SK-N-SH (cell line): ENCODE measurements around the gene FLRT2. TPM values are rescaled to one million over a fixed set of nuclear protein-coding genes. Genes with fewer than 3 reads are reported as not detected.
A peak's percentile ranks its signal among the peaks of the same experiment; 100 is the strongest.

Experiments used
- CTCF ChIA-PET: fragments of 300-600, 350-600 bp; formaldehyde crosslinking; extraction: SDS; loops from one replicate; lab custom pipeline; 2021; lab: Yijun Ruan, JAX
- POLR2A ChIA-PET: fragments of 350-600 bp; sonication (Branson Sonifier 250); formaldehyde crosslinking; extraction: SDS; loops from one replicate; lab custom pipeline; 2020; ENCODE audit warnings: antibody characterized with exemption, inconsistent platforms; lab: Yijun Ruan, JAX
- DNase-seq: peaks from one replicate; pipeline ENCODE4 v3.0.0; 2012
- H2AFZ ChIP-seq: fragments of 200-600 bp; sonication (generic); 2 replicates; pipeline ENCODE4 v1.8.1; 2016; ENCODE audit warnings: antibody characterized with exemption, mild to moderate bottlenecking, low read depth
- H3F3A ChIP-seq: fragments of 200-600 bp; sonication (generic); replicated peaks from 2 replicates; pipeline ENCODE3; 2016; ENCODE audit warnings: antibody characterized with exemption, mild to moderate bottlenecking; ENCODE audit not compliant: insufficient read depth
- H3K27ac ChIP-seq, 2 experiments: fragments of 200-500 bp in 1 of 2; fragments of 200-600 bp in 1 of 2; sonication (Bioruptor generic) in 1 of 2; sonication (generic), shearing (Covaris generic) in 1 of 2; 2 replicates each; pipeline versions ENCODE4 v1.5.1 to v1.6.1; 2014 to 2016; ENCODE audit warnings: low read depth in 2 of 2, inconsistent platforms in 1 of 2, low read length in 1 of 2, mild to moderate bottlenecking in 1 of 2, mixed read lengths in 1 of 2
- H3K27me3 ChIP-seq: fragments of 200-600 bp; sonication (generic), shearing (Covaris generic); 2 replicates; pipeline ENCODE4 v1.6.1; 2016; ENCODE audit warnings: mixed run types; ENCODE audit not compliant: insufficient read depth
- H3K36me3 ChIP-seq, 2 experiments: fragments of 200-500 bp in 1 of 2; fragments of 200-600 bp in 1 of 2; sonication (Bioruptor generic) in 1 of 2; sonication (generic) in 1 of 2; replicated peaks in 1 of 2; 2 replicates each; pipeline versions ENCODE3 to v1.5.1; 2014 to 2016; ENCODE audit warnings: low read length in 1 of 2, mild to moderate bottlenecking in 1 of 2; ENCODE audit not compliant: insufficient read depth in 2 of 2, control insufficient read depth in 1 of 2
- H3K4me1 ChIP-seq, 2 experiments: fragments of 200-500 bp in 1 of 2; fragments of 200-600 bp in 1 of 2; sonication (Bioruptor generic) in 1 of 2; sonication (generic), shearing (Covaris generic) in 1 of 2; 2 replicates each; pipeline versions ENCODE4 v1.5.1 to v1.6.1; 2014 to 2016; ENCODE audit warnings: low read depth in 1 of 2, low read length in 1 of 2, mixed run types in 1 of 2; ENCODE audit not compliant: insufficient read depth in 2 of 2, control insufficient read depth in 1 of 2
- H3K4me2 ChIP-seq: fragments of 200-600 bp; sonication (generic), shearing (Covaris generic); 2 replicates; pipeline ENCODE4 v1.6.1; 2017; ENCODE audit warnings: mixed run types
- H3K4me3 ChIP-seq, 2 experiments: fragments of 200-500 bp in 1 of 2; fragments of 200-600 bp in 1 of 2; sonication (Bioruptor generic) in 1 of 2; sonication (generic), shearing (Covaris generic) in 1 of 2; 2 replicates each; pipeline versions ENCODE4 v1.5.1 to v1.8.1; 2014 to 2016; ENCODE audit warnings: low read depth in 2 of 2, inconsistent platforms in 1 of 2, low read length in 1 of 2, mild to moderate bottlenecking in 1 of 2, mixed read lengths in 1 of 2, moderate library complexity in 1 of 2
- H3K79me2 ChIP-seq: fragments of 200-600 bp; sonication (generic); 2 replicates; pipeline ENCODE4 v1.8.1; 2017; ENCODE audit warnings: mild to moderate bottlenecking; ENCODE audit not compliant: insufficient read depth
- H3K9ac ChIP-seq: fragments of 200-600 bp; sonication (generic); 2 replicates; pipeline ENCODE4 v1.6.1; 2017; ENCODE audit warnings: mixed run types
- H3K9me2 ChIP-seq: fragments of 200-600 bp; sonication (generic); 2 replicates; pipeline ENCODE4 v1.6.1; 2017; ENCODE audit warnings: mixed run types
- H3K9me3 ChIP-seq: fragments of 200-600 bp; sonication (generic); 2 replicates; pipeline ENCODE4 v1.6.1; 2017; ENCODE audit warnings: mixed run types, mild to moderate bottlenecking, moderate library complexity
- H4K20me1 ChIP-seq: fragments of 200-600 bp; sonication (generic); 2 replicates; pipeline ENCODE4 v1.6.1; 2017; ENCODE audit warnings: mild to moderate bottlenecking, mixed run types; ENCODE audit not compliant: insufficient read depth
- CHD2 ChIP-seq: fragments of 150-350 bp; IDR thresholded peaks from 2 replicates; pipeline ENCODE4 v1.6.1; 2018; ENCODE audit warnings: low read length; ENCODE audit not compliant: partially characterized antibody
- FOSL2 ChIP-seq: IDR thresholded peaks from 2 replicates; pipeline ENCODE4 v1.4.0; 2012; ENCODE audit warnings: low read depth, mild to moderate bottlenecking, moderate library complexity, borderline replicate concordance
- GATA2 ChIP-seq: sonication (generic); formaldehyde crosslinking; IDR thresholded peaks from 2 replicates; pipeline ENCODE4 v1.5.0; 2020; ENCODE audit warnings: mild to moderate bottlenecking, missing genetic modification reagents
- MAX ChIP-seq: IDR thresholded peaks from 2 replicates; pipeline ENCODE4 v1.4.0; 2012; ENCODE audit warnings: low read depth
- PBX3 ChIP-seq: IDR thresholded peaks from 2 replicates; pipeline ENCODE4; 2012
- POLR2AphosphoS5 ChIP-seq: IDR thresholded peaks from 2 replicates; pipeline ENCODE4 v1.6.1; 2012; ENCODE audit warnings: low read depth, low read length
- RAD21 ChIP-seq: IDR thresholded peaks from 2 replicates; pipeline ENCODE4 v1.6.1; 2012; ENCODE audit warnings: mild to moderate bottlenecking, low read length
- SIN3A ChIP-seq: IDR thresholded peaks from 2 replicates; pipeline ENCODE4 v1.6.1; 2012; ENCODE audit warnings: low read depth, mild to moderate bottlenecking, low read length, moderate library complexity, borderline replicate concordance
- SMC3 ChIP-seq: IDR thresholded peaks from 2 replicates; pipeline ENCODE4 v1.6.1; 2012; ENCODE audit warnings: low read depth, low read length, improper control_type of control experiment
- TEAD4 ChIP-seq: IDR thresholded peaks from 2 replicates; pipeline ENCODE4 v1.4.0; 2012; ENCODE audit warnings: mild to moderate bottlenecking, borderline replicate concordance; ENCODE audit not compliant: insufficient read depth
- USF1 ChIP-seq: IDR thresholded peaks from 2 replicates; pipeline ENCODE4 v1.4.0; 2012; ENCODE audit warnings: low read depth, borderline replicate concordance
- ZBTB33 ChIP-seq: IDR thresholded peaks from 2 replicates; pipeline ENCODE4 v1.4.0; 2012; ENCODE audit warnings: low read depth, borderline replicate concordance
- WGBS: methylation state at CpG from one replicate; pipeline ENCODE4 v1.1.6; 2017; ENCODE audit warnings: low lambda C conversion rate; 5-methylcytosine and 5-hydroxymethylcytosine counted together
- polyA plus RNA-seq, 3 experiments: library from polyadenylated mRNA; depleted of rRNA; stranded (reverse); fragments of >200 nt; gene quantifications; 2 replicates each; pipeline ENCODE4 v1.2.3, GENCODE V29; 2012
- TF ChIP-seq, protein P1 (sequence below): fragments of 200-600 bp; sonication (generic); IDR thresholded peaks from 2 replicates; pipeline ENCODE4 v1.6.1; 2017; ENCODE audit warnings: antibody characterized with exemption, mild to moderate bottlenecking, moderate library complexity
- TF ChIP-seq, protein P2 (sequence below): fragments of 150-350 bp; IDR thresholded peaks from 2 replicates; pipeline ENCODE4 v1.6.1; 2016; ENCODE audit warnings: mild to moderate bottlenecking, low read depth, low read length

FLRT2 gene
- polyA plus RNA-seq, 1 of the 3 experiments (the other 2 are of a cell fraction), result 10.8 TPM

GRCh38 chr14:85527445-85528035, 2.4 kb upstream of the FLRT2 start:
- H3K9me2 ChIP-seq, result no peaks in the 10 kb centered on the region
- H3K4me2 ChIP-seq, result peak overlapping the region; percentile 96
- peaks cover 37% of the 10 kb centered on the region for H3F3A ChIP-seq
- no peaks in the 10 kb centered on the region for H3K9me3 ChIP-seq
- TF ChIP-seq ZBTB33 (no peak), PBX3 (0 out of 2 replicates have a peak, but pooled peaks have one; percentile 19)
- H3K36me3 ChIP-seq, result no peaks in the 10 kb centered on the region
- DNase-seq, result no peak
- WGBS, result 47% methylated on average over 3 of the region's 3 CpGs
- peak overlapping the region; percentile 89; the same call in 1 of the 2 replicates for H2AFZ ChIP-seq
- H3K27ac ChIP-seq, result peak overlapping the region; percentile 81 to 86; a peak in 3 of 4 replicates
- H3K4me3 ChIP-seq, result peak overlapping the region; percentile 66 to 86; a peak in 2 of 4 replicates
- H3K27me3 ChIP-seq, result no peaks in the 10 kb centered on the region
- H3K79me2 ChIP-seq, result peaks cover 26% of the 10 kb centered on the region; the same call in 1 of the 2 replicates
- ChIA-PET POLR2A (no interaction called here), CTCF (interaction anchor here (1.1 to 1.3 kb wide), 2 partner anchors 8 to 10 kb away, joined by 3 read pairs; no protein-coding TSS in a partner anchor)
- no peaks in the 10 kb centered on the region for H4K20me1 ChIP-seq
- H3K4me1 ChIP-seq, result peaks cover 0 to 10% of the 10 kb centered on the region in 2 experiments; a peak in 2 of 4 replicates
- peak overlapping the region; percentile 79; the same call in 1 of the 2 replicates for H3K9ac ChIP-seq

GRCh38 chr14:85528080-85528896, 1.7 kb upstream of the FLRT2 start:
- H3K9me3 ChIP-seq, result no peaks in the 10 kb centered on the region
- H2AFZ ChIP-seq, result peak overlapping the region; percentile 89
- ChIA-PET POLR2A (no interaction called here), CTCF (interaction anchor here (1.1 to 1.3 kb wide), 2 partner anchors 9 to 10 kb away, joined by 3 read pairs; no protein-coding TSS in a partner anchor)
- H3K79me2 ChIP-seq, result peaks cover 30% of the 10 kb centered on the region; the same call in 1 of the 2 replicates
- peak overlapping the region; percentile 66 to 86; a peak in 3 of 4 replicates for H3K4me3 ChIP-seq
- no peaks in the 10 kb centered on the region for H4K20me1 ChIP-seq
- H3K36me3 ChIP-seq, result no peaks in the 10 kb centered on the region
- H3K4me2 ChIP-seq, result peak overlapping the region; percentile 96
- no peaks in the 10 kb centered on the region for H3K9me2 ChIP-seq
- peak overlapping the region; percentile 79; the same call in 1 of the 2 replicates for H3K9ac ChIP-seq
- no peak for DNase-seq
- H3K4me1 ChIP-seq, result peaks cover 0 to 10% of the 10 kb centered on the region in 2 experiments; a peak in 2 of 4 replicates
- H3K27me3 ChIP-seq, result no peaks in the 10 kb centered on the region
- 2% methylated on average over 7 of the region's 7 CpGs for WGBS
- H3F3A ChIP-seq, result peaks cover 37% of the 10 kb centered on the region
- H3K27ac ChIP-seq, result peak overlapping the region; percentile 81 to 86; a peak in 3 of 4 replicates
- TF ChIP-seq TEAD4 (0 out of 2 replicates have a peak, but pooled peaks have one; percentile 4), FOSL2 (peak; percentile 58; the same call in 1 of the 2 replicates), PBX3 (peak; percentile 15; the same call in 1 of the 2 replicates), SMC3 (peak; percentile 72), USF1 (peak; percentile 13; the same call in 1 of the 2 replicates), CHD2 (no peak), POLR2AphosphoS5 (no peak), GATA2 (CRISPR knock-in tag) (no peak), SIN3A (no peak), RAD21 (peak; percentile 68), MAX (no peak)
- TF ChIP-seq, protein P1, sequence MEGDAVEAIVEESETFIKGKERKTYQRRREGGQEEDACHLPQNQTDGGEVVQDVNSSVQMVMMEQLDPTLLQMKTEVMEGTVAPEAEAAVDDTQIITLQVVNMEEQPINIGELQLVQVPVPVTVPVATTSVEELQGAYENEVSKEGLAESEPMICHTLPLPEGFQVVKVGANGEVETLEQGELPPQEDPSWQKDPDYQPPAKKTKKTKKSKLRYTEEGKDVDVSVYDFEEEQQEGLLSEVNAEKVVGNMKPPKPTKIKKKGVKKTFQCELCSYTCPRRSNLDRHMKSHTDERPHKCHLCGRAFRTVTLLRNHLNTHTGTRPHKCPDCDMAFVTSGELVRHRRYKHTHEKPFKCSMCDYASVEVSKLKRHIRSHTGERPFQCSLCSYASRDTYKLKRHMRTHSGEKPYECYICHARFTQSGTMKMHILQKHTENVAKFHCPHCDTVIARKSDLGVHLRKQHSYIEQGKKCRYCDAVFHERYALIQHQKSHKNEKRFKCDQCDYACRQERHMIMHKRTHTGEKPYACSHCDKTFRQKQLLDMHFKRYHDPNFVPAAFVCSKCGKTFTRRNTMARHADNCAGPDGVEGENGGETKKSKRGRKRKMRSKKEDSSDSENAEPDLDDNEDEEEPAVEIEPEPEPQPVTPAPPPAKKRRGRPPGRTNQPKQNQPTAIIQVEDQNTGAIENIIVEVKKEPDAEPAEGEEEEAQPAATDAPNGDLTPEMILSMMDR, result peak; percentile 83
- TF ChIP-seq, protein P2, sequence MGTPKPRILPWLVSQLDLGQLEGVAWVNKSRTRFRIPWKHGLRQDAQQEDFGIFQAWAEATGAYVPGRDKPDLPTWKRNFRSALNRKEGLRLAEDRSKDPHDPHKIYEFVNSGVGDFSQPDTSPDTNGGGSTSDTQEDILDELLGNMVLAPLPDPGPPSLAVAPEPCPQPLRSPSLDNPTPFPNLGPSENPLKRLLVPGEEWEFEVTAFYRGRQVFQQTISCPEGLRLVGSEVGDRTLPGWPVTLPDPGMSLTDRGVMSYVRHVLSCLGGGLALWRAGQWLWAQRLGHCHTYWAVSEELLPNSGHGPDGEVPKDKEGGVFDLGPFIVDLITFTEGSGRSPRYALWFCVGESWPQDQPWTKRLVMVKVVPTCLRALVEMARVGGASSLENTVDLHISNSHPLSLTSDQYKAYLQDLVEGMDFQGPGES, result no peak
